Ascending aorta (tissue), 2 donors: Measurements from ENCODE around the gene THAP4. TPM values are rescaled to one million over a fixed set of nuclear protein-coding genes. Genes with fewer than 3 reads are reported as not detected.

Source experiments
- DNase-seq, 2 donors: peaks; one replicate each; pipeline ENCODE4 v3.0.0-alpha.2; 2019; ENCODE audit warnings: low spot score in 2 of 2
- H3K27ac ChIP-seq, 2 donors: fragments of 200-600 bp; sonication (generic); one replicate each; pipeline ENCODE4 v1.5.1; 2016 to 2017; ENCODE audit warnings: mild to moderate bottlenecking in 1 of 2
- H3K27me3 ChIP-seq: fragments of 200-600 bp; sonication (generic); one replicate; pipeline ENCODE4 v1.5.1; 2017
- H3K36me3 ChIP-seq, 2 donors: fragments of 200-600 bp; sonication (generic); one replicate each; pipeline ENCODE4 v1.5.1; 2016
- H3K4me1 ChIP-seq, 2 donors: fragments of 200-600 bp; sonication (generic); one replicate each; pipeline ENCODE4 v1.5.1; 2016 to 2017; ENCODE audit warnings: mild to moderate bottlenecking in 1 of 2
- H3K4me3 ChIP-seq, 2 donors: fragments of 200-600 bp; sonication (generic); one replicate each; pipeline ENCODE4 v1.5.1; 2016 to 2017; ENCODE audit warnings: mild to moderate bottlenecking in 1 of 2
- H3K9me3 ChIP-seq, 2 donors: fragments of 200-600 bp; sonication (generic); one replicate each; pipeline ENCODE4 v1.5.1; 2016
- CTCF ChIP-seq, 3 experiments: fragments of 200-600 bp in 2 of 3; fragments of 450-650 bp in 1 of 3; sonication (generic) in 2 of 3; IDR thresholded peaks; one replicate each; pipeline ENCODE4 v1.5.1; 2016 to 2019; ENCODE audit warnings: antibody characterized with exemption in 3 of 3, mild to moderate bottlenecking in 1 of 3, moderate library complexity in 1 of 3
- intact Hi-C: fragments of 100-400 bp; cut with DNase I; formaldehyde crosslinking; loops from one replicate; pipeline ENCODE4 v1.15.1; 2023
- total RNA-seq: library from RNA; depleted of rRNA; stranded (reverse); fragments of >200 nt; gene quantifications from one replicate; pipeline ENCODE4 v1.1.0, GENCODE V29; 2016

The THAP4 gene
- total RNA-seq, 1 donor from 2014 or later: 80.8 TPM

- DNase-seq: no peak
- H3K9me3 ChIP-seq: no peaks in the 10 kb centered on the region
- peaks cover 0 to 3% of the 10 kb centered on the region in 2 donors for H3K36me3 ChIP-seq
- TF ChIP-seq CTCF (IDR thresholded peaks at IDR 0.05): no peak
- intact Hi-C loops: no loop called here
- no peak overlapping the region for H3K27ac ChIP-seq
- no peak overlapping the region for H3K4me3 ChIP-seq
- H3K4me1 ChIP-seq: no peaks in the 10 kb centered on the region
- H3K27me3 ChIP-seq: no peaks in the 10 kb centered on the region
Observed at GRCh38 chr2:241619597-241620418, 17.1 kb downstream of the THAP4 start.

GRCh38 chr2:241618829-241619228 is 18.1 kb downstream of the THAP4 start:
- Histone ChIP-seq H3K36me3 (peaks cover 0 to 3% of the 10 kb centered on the region in 2 donors), H3K4me1 (no peaks in the 10 kb centered on the region), H3K4me3 (no peak overlapping the region), H3K27ac (no peak overlapping the region), H3K9me3 (no peaks in the 10 kb centered on the region), H3K27me3 (no peaks in the 10 kb centered on the region)
- intact Hi-C loops: no loop called here
- no peak for DNase-seq
- no peak for TF ChIP-seq CTCF (IDR thresholded peaks at IDR 0.05)

- Histone ChIP-seq H3K9me3 (no peaks in the 10 kb centered on the region), H3K27ac (no peak overlapping the region), H3K27me3 (no peaks in the 10 kb centered on the region), H3K4me3 (no peak overlapping the region), H3K36me3 (peaks cover 0 to 3% of the 10 kb centered on the region in 2 donors), H3K4me1 (no peaks in the 10 kb centered on the region)
- no peak for DNase-seq
- TF ChIP-seq CTCF (IDR thresholded peaks at IDR 0.05): no peak
- intact Hi-C loops: no loop called here
Observed at GRCh38 chr2:241618296-241618805, 18.6 kb downstream of the THAP4 start.

GRCh38 chr2:241617431-241618154 is 19.4 kb downstream of the THAP4 start:
- peaks cover 0 to 3% of the 10 kb centered on the region in 2 donors for H3K36me3 ChIP-seq
- no peak for DNase-seq
- no peak overlapping the region for H3K27ac ChIP-seq
- H3K4me3 ChIP-seq: peak overlapping the region in 1 of 2 donors; percentile 20
- H3K27me3 ChIP-seq: no peaks in the 10 kb centered on the region
- H3K4me1 ChIP-seq: no peaks in the 10 kb centered on the region
- H3K9me3 ChIP-seq: no peaks in the 10 kb centered on the region
- intact Hi-C loops: no loop called here
- no peak for TF ChIP-seq CTCF (IDR thresholded peaks at IDR 0.05)

GRCh38 chr2:241616168-241617125 is 20.5 kb downstream of the THAP4 start:
- TF ChIP-seq CTCF (IDR thresholded peaks at IDR 0.05): no peak
- Histone ChIP-seq H3K9me3 (no peaks in the 10 kb centered on the region), H3K27me3 (no peaks in the 10 kb centered on the region), H3K36me3 (peaks cover 0 to 3% of the 10 kb centered on the region in 2 donors), H3K4me3 (no peak overlapping the region), H3K4me1 (no peaks in the 10 kb centered on the region), H3K27ac (no peak overlapping the region)
- intact Hi-C loops: no loop called here
- DNase-seq: no peak
